K562 (cell line): ENCODE measurements around the gene NXT1. TPM values are rescaled to one million over a fixed set of nuclear protein-coding genes. Genes with fewer than 3 reads are reported as not detected.

Experiments
- E2F6 ChIP-seq, 2 experiments: IDR thresholded peaks; 2 replicates each; pipeline ENCODE4 v1.6.1; 2011; ENCODE audit warnings: borderline replicate concordance in 1 of 2, control low read depth in 1 of 2, low read depth in 1 of 2, low read length in 1 of 2, mild to moderate bottlenecking in 1 of 2, mixed read lengths in 1 of 2, moderate library complexity in 1 of 2; ENCODE audit not compliant: insufficient read depth in 1 of 2, insufficient read length in 1 of 2, poor library complexity in 1 of 2, severe bottlenecking in 1 of 2; ENCODE audit errors: extremely low read depth in 1 of 2
- E2F8 ChIP-seq: fragments of 450-650 bp; IDR thresholded peaks from 2 replicates; pipeline ENCODE4 v1.7.1; 2018; ENCODE audit warnings: mild to moderate bottlenecking, low read depth; ENCODE audit not compliant: partially characterized antibody
- ELF1 ChIP-seq: fragments of 200-800 bp; sonication (Bioruptor generic); IDR thresholded peaks from 2 replicates; pipeline ENCODE4 v1.6.1; 2016; ENCODE audit warnings: missing genetic modification characterization, missing compliant biosample characterization
- HDAC1 ChIP-seq, 2 experiments: fragments of 450-650 bp; IDR thresholded peaks; 2 replicates each; pipeline ENCODE4 v1.6.1; 2016 to 2017; ENCODE audit warnings: inconsistent platforms in 1 of 2, mild to moderate bottlenecking in 1 of 2, moderate library complexity in 1 of 2
- LCOR ChIP-seq: sonication (generic); formaldehyde crosslinking; IDR thresholded peaks from 2 replicates; pipeline ENCODE4 v1.8.0; 2022; ENCODE audit warnings: mild to moderate bottlenecking, missing genetic modification reagents
- MYC ChIP-seq, 2 experiments: fragments of 250-450 bp in 1 of 2; sonication (Bioruptor Pico) in 1 of 2; IDR thresholded peaks; 2 replicates each; pipeline versions ENCODE4 v1.5.1 to v1.6.1; 2012 to 2021; ENCODE audit warnings: low read depth in 2 of 2, borderline replicate concordance in 1 of 2, improper control_type of control experiment in 1 of 2, low read length in 1 of 2, mild to moderate bottlenecking in 1 of 2, moderate library complexity in 1 of 2
- NFYB ChIP-seq: IDR thresholded peaks from 2 replicates; pipeline ENCODE4 v1.6.1; 2011; ENCODE audit warnings: mild to moderate bottlenecking, moderate library complexity; ENCODE audit not compliant: insufficient read length; ENCODE audit errors: extremely low read depth
- NR2C1 ChIP-seq, 2 experiments: fragments of 450-650 bp; IDR thresholded peaks; 2 replicates each; pipeline ENCODE4 v1.6.1; 2017; ENCODE audit warnings: mild to moderate bottlenecking in 2 of 2, antibody characterized with exemption in 1 of 2, inconsistent platforms in 1 of 2, missing compliant biosample characterization in 1 of 2, missing genetic modification characterization in 1 of 2
- POLR2A ChIP-seq: fragments of 450-650 bp; conservative IDR thresholded peaks from 2 replicates; pipeline ENCODE4 v1.6.1; 2016
- RB1 ChIP-seq: fragments of 450-650 bp; IDR thresholded peaks from 2 replicates; pipeline ENCODE4 v1.6.1; 2017; ENCODE audit warnings: low read depth, mild to moderate bottlenecking
- SAFB ChIP-seq: fragments of 200-400 bp; formaldehyde crosslinking; IDR thresholded peaks from 2 replicates; pipeline ENCODE4 v1.6.1; 2017; ENCODE audit warnings: low read depth, low read length, borderline replicate concordance
- STAT5A ChIP-seq: IDR thresholded peaks from 2 replicates; pipeline ENCODE4 v1.6.1; 2012; ENCODE audit warnings: low read length, inconsistent platforms, borderline replicate concordance
- TBP ChIP-seq: optimal IDR thresholded peaks from 2 replicates; pipeline ENCODE3; 2011; ENCODE audit warnings: low read depth, low read length, improper control_type of control experiment
- ZNF140 ChIP-seq: fragments of 250-450 bp; sonication (Bioruptor Pico); IDR thresholded peaks from 2 replicates; pipeline ENCODE4 v1.8.0; 2021; ENCODE audit warnings: moderate library complexity, mild to moderate bottlenecking, inconsistent platforms
- ZNF143 ChIP-seq: sonication (generic); formaldehyde crosslinking; IDR thresholded peaks from 2 replicates; pipeline ENCODE4 v1.9.0; 2022; ENCODE audit warnings: mild to moderate bottlenecking, missing genetic modification reagents
- ZNF41 ChIP-seq: fragments of 250-450 bp; sonication (Bioruptor Pico); conservative IDR thresholded peaks from 2 replicates; pipeline ENCODE4 v1.4.0; 2020; ENCODE audit warnings: mild to moderate bottlenecking
- polyA plus RNA-seq, 8 experiments: library from polyadenylated mRNA; depleted of rRNA in 4 of 8; stranded (reverse) in 5 of 8; unstranded in 3 of 8; fragments of >200 nt; fragmentation: Nextera tagmentation in 2 of 8; fragmentation: Illumina TruSeq in 1 of 8; extraction: Ambion mirVana in 2 of 8; extraction: Trizol in 1 of 8; gene quantifications; 2 replicates each; pipeline versions ENCODE4 v1.2.1 to v1.2.3, GENCODE V29; 2011 to 2014; ENCODE audit warnings: inconsistent platforms in 1 of 8, missing spikeins in 1 of 8
- total RNA-seq, 7 experiments: library from RNA; depleted of rRNA in 6 of 7; stranded (reverse); fragments of >200 nt in 6 of 7; fragmentation: Illumina TruSeq in 2 of 7; extraction: Trizol in 2 of 7; gene quantifications; 2 replicates each; pipeline versions ENCODE4 v1.2.1 to v1.2.3, GENCODE V29; 2011 to 2021; ENCODE audit warnings: low replicate concordance in 1 of 7

Gene NXT1
- total and polyA plus RNA-seq, 9 of the 15 experiments (the other 6 are each of a cell fraction or from before 2014, with no cell fraction given) = 7.7 to 50.9 (median 35.6) TPM

DNA sequence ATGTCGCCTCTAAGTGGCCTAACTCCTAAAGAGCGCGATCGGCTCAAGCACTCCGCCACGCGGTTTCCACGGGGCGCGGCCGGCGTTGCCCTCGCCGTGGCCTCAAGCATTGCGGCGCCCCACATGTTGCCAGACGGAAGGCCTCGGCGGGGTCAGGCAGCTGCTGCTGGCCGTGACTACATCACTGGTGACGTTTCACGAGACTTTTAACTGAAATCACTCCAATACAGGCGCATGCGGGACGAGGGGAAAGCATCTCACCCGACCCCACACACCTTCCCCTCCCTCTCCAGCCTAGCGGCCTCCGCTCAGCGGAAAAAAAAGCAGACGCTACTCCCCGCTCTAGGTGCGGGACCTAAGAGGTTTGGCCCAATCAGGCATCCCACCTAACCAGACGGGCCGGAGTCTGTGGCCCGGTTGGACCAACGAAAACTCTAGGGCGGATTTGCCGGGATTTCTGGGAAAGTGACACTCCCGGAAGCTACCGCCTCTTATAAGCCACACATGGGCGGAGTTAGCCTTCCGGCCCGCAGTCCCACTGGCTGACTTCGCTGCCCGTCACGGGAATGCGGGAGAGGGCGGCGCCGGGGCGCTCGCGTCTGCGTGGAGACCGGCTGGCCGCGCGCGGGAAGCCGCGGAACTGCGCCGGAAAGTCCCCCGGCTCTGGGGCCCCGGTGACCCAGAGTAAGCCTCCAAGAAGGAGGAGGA, at the start of gene NXT1 (continued):
- peak; percentile 91 for TF ChIP-seq E2F6 (IDR thresholded peaks at IDR 0.05; ENCODE audit: borderline replicate concordance in 1 of 2, extremely low read depth in 1 of 2, insufficient read depth in 1 of 2, insufficient read length in 1 of 2, low read depth in 1 of 2, low read length in 1 of 2, poor library complexity in 1 of 2, severe bottlenecking in 1 of 2)
- peak; percentile 74 for TF ChIP-seq SAFB
- TF ChIP-seq HDAC1 (IDR thresholded peaks at IDR 0.05) = peak in 1 of 2 experiments; percentile 82; a peak in 2 of 4 replicates
- no peak for TF ChIP-seq STAT5A
- TF ChIP-seq LCOR (CRISPR knock-in tag) = peak; percentile 71
- no peak for TF ChIP-seq NR2C1 (IDR thresholded peaks at IDR 0.05)
- peak; percentile 55; the same call in 1 of the 2 replicates for TF ChIP-seq NR2C1 (tag; IDR thresholded peaks at IDR 0.05)
- peak; percentile 71 for TF ChIP-seq TBP
- TF ChIP-seq ZNF143 (CRISPR knock-in tag) = peak; percentile 59; the same call in 1 of the 2 replicates
- TF ChIP-seq ELF1 = peak; percentile 85
- peak; percentile 82 for TF ChIP-seq POLR2A
- TF ChIP-seq E2F8 = peak; percentile 80
- no peak for TF ChIP-seq ZNF41 (CRISPR knock-in tag)
- TF ChIP-seq RB1 = peak; percentile 77; the same call in 1 of the 2 replicates
- TF ChIP-seq NFYB = peak; percentile 65
- TF ChIP-seq MYC (IDR thresholded peaks at IDR 0.05; ENCODE audit: low read depth, low read length) = peak; percentile 76
- no peak for TF ChIP-seq MYC (CRISPR knock-in tag; IDR thresholded peaks at IDR 0.05; ENCODE audit: borderline replicate concordance, low read depth)
- no peak for TF ChIP-seq ZNF140
- TF ChIP-seq, all 486 proteins: peak for 102
